Naive thymus-derived CD8-positive, alpha-beta T cell (primary cell): ENCODE data around the gene DCAF5. TPM values are rescaled to one million over a fixed set of nuclear protein-coding genes. Genes with fewer than 3 reads are reported as not detected.

Experiments used
- ATAC-seq, 2 donors: fragments of 150-1000 bp; cut with Tn5 transposase in 1 of 2; sonication (Bioruptor Pico), chemical (Tn5 transposase) in 1 of 2; 1 replicate in 1 of 2; 2 replicates in 1 of 2; pipeline ENCODE4 v1.10.0; 2021; ENCODE audit warnings: mild to moderate bottlenecking in 2 of 2, moderate library complexity in 2 of 2
- POLR2A ChIA-PET: fragments of 350-600 bp; sonication (Branson Sonifier 250); formaldehyde crosslinking; loops from one replicate; lab custom pipeline; 2021; ENCODE audit warnings: antibody characterized with exemption; lab: Charles Lee
- DNase-seq, 10 donors: peaks; one replicate each; pipeline versions ENCODE4 v3.0.0 to v3.0.0-alpha.2; 2020 to 2022
- H3K27ac Mint-ChIP-seq, 10 donors: one replicate each; pipeline ENCODE4 v1.8.0; 2020 to 2022; ENCODE audit warnings: mild to moderate bottlenecking in 10 of 10, mixed read lengths in 10 of 10, moderate library complexity in 4 of 10, inconsistent platforms in 1 of 10
- H3K27me3 Mint-ChIP-seq, 5 donors: one replicate each; pipeline ENCODE4 v1.8.0; 2021 to 2022; ENCODE audit warnings: mixed read lengths in 5 of 5
- H3K36me3 Mint-ChIP-seq, 3 donors: one replicate each; pipeline ENCODE4 v1.8.0; 2020 to 2022; ENCODE audit warnings: mixed read lengths in 3 of 3, mild to moderate bottlenecking in 2 of 3, inconsistent platforms in 1 of 3
- H3K4me1 Mint-ChIP-seq, 4 donors: one replicate each; pipeline ENCODE4 v1.8.0; 2021 to 2022; ENCODE audit warnings: mixed read lengths in 4 of 4
- H3K4me3 Mint-ChIP-seq, 10 donors: one replicate each; pipeline ENCODE4 v1.8.0; 2020 to 2022; ENCODE audit warnings: mild to moderate bottlenecking in 10 of 10, mixed read lengths in 10 of 10, moderate library complexity in 6 of 10, inconsistent platforms in 1 of 10
- H3K9me3 Mint-ChIP-seq, 9 donors: one replicate each; pipeline ENCODE4 v1.8.0; 2020 to 2022; ENCODE audit warnings: mixed read lengths in 9 of 9, mild to moderate bottlenecking in 3 of 9, inconsistent platforms in 1 of 9, moderate library complexity in 1 of 9
- polyA plus RNA-seq, 3 donors: library from polyadenylated mRNA; unstranded; fragments of 300-500 nt; fragmentation: Illumina TruSeq; gene quantifications; one replicate each; pipeline ENCODE4 v1.2.3, GENCODE V29; 2021
- total RNA-seq, 8 experiments: library from RNA in 2 of 8; stranded (reverse) in 2 of 8; gene quantifications; one replicate each; pipeline ENCODE4 v1.2.3 and lab custom pipeline; 2021 to 2026

The DCAF5 gene
- total and polyA plus RNA-seq, 5 experiments from 2014 or later, result 73.1 to 87.2 (median 78.8) TPM

DNA sequence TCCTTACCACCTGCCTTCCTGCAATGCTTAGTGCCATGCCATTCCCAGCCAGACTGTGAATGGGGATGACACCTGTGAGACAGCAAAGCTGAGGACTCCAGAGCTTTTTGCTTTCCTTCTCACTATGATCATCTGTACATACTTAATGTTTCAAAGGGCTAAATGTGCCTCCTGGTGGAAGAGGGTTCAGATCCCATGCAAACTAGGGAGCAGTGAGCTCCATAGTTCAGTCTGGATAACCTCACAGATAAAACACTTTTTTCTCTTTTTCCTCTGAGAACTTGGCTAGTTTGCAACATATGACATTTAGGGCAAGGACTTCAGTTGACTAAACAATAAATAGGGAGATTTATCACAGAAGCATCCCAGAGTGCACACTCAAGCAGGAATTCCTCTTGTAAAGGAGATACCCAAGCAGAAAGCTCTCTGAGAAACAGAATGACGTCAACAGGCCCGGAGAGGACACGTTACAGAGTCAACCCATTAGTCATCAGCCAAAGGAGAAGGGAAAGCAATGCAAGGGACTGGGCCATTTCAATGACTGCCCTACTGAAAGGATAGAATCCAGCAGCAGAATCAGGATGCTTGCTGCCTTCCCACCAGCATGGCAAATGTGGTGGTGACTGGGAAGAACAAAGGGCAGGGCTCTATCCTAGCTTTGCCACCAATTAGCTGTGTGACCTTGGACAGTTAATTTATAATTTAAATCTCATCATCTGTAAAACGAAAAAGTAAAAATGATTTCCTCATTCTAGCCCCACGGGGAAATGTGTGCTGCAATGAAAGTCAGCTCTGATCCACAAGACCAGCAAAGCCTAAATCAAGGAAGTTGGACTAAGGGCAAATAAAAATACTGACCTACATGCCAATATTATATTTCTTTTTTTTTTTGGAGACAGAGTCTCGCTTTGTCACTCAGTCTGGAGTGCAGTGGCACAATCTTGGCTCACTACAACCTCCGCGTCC, 93.0 kb downstream of the DCAF5 start:
- H3K27ac Mint-ChIP-seq, result peak overlapping the region in 7 of 10 donors; percentile 4 to 89 (median 74)
- POLR2A ChIA-PET, result interaction anchor here (0.7 kb wide), 1 partner anchor 8 kb away, joined by 3 read pairs; no protein-coding TSS in a partner anchor
- DNase-seq, result no peak
- ATAC-seq, result no peak
- H3K36me3 Mint-ChIP-seq, result peaks cover 4 to 90% (median 5%) of the 10 kb centered on the region in 3 donors
- no peaks in the 10 kb centered on the region for H3K27me3 Mint-ChIP-seq
- no peaks in the 10 kb centered on the region for H3K9me3 Mint-ChIP-seq
- H3K4me3 Mint-ChIP-seq, result no peak overlapping the region
- peaks cover 9 to 34% (median 19%) of the 10 kb centered on the region in 4 donors for H3K4me1 Mint-ChIP-seq

DNA sequence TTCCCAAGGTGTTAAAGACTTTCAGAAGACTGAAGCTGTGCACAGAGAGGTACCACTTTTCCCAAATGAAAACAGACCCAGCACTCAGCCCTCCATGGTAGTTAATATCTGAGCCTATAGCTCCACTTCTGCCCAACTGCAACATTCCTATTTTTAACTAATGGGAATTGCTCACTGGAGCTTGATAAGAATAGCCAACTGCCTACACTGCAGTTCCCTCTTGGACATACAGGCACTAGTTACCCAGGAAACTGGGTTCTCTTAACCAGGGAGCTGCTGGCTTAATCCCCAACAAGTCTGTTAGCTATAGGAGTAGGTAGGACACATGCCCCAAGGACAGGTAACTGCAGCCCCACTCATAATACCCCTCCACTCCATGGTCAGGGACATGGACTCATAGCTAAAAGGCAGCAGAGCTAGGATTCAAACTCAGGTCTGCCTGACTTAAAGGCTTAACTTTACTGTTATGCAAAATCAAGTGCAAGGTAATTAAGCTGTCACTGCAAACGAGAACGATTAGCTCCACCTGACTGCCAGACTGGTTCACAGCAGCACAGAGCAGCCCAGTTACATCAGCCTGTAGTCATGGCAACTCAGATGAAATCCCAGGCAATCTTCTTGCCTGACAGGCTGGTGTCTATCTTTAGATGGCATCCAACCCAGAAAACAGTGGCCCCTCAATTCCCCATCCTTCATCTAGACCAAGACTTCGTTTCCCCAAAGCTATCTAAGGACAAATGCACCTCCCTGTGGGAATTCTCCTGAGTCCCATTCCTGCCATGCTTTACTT, 96.7 kb downstream of the DCAF5 start:
- POLR2A ChIA-PET, result no interaction called here
- DNase-seq (peak in 6 of 10 donors; percentile 2 to 66 (median 33)), ATAC-seq (peak; percentile 74 to 83)
- Mint-ChIP-seq H3K4me1 (peaks cover 18 to 34% (median 27%) of the 10 kb centered on the region in 4 donors), H3K27me3 (no peaks in the 10 kb centered on the region), H3K36me3 (peaks cover 5 to 89% (median 12%) of the 10 kb centered on the region in 3 donors), H3K9me3 (no peaks in the 10 kb centered on the region), H3K4me3 (no peak overlapping the region), H3K27ac (peak overlapping the region in 8 of 10 donors; percentile 34 to 81 (median 64))

DNA sequence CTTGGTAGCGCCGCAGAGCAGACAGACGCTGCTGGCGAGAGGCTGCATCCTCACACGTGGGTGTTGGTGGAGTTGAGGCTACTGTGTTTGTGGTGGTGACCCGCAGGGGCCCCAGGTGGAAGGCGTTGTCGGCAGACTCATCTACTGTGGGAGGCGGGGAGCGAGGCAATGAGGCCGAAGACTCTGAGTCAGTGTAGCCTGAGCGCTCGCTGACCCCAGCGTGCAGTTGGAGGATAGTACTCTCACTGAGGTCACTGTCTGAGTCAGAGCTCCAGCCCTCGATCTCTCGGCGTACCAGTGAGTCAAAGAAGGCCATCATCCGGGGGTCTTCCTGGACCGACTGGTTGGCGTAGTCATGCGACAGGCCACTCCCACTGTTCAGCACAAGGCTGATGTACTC, 97.8 kb downstream of the DCAF5 start:
- ATAC-seq (no peak), DNase-seq (no peak)
- POLR2A ChIA-PET, result no interaction called here
- no peaks in the 10 kb centered on the region for H3K27me3 Mint-ChIP-seq
- peaks cover 21 to 40% (median 30%) of the 10 kb centered on the region in 4 donors for H3K4me1 Mint-ChIP-seq
- no peaks in the 10 kb centered on the region for H3K9me3 Mint-ChIP-seq
- H3K36me3 Mint-ChIP-seq, result peaks cover 5 to 82% (median 12%) of the 10 kb centered on the region in 3 donors
- peak overlapping the region in 1 of 10 donors; percentile 68 for H3K27ac Mint-ChIP-seq
- H3K4me3 Mint-ChIP-seq, result no peak overlapping the region

DNA sequence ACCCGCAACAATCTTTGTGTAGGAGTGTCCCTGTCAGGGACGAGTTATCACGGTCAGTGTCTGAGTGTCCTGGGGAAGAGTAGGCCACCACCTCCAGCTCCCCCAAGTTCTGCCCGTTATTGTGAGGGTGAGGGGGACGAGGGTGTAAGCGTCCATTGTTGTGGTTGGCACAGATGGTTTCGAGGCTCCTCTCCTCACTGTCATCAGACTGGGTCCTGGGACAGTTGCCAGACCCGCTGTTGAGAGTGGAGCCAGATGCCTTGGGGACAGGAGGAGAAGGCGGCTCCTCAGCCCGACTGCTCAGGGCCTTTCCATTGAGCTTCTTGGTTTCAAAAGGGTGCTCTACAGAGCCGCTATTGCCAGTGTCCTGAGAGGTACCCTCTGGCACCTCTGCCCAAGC, 98.9 kb downstream of the DCAF5 start:
- ATAC-seq, result no peak
- peaks cover 18 to 36% (median 29%) of the 10 kb centered on the region in 4 donors for H3K4me1 Mint-ChIP-seq
- no peaks in the 10 kb centered on the region for H3K9me3 Mint-ChIP-seq
- peak overlapping the region in 1 of 10 donors; percentile 40 for H3K27ac Mint-ChIP-seq
- H3K36me3 Mint-ChIP-seq, result peaks cover 0 to 72% (median 9%) of the 10 kb centered on the region in 3 donors
- POLR2A ChIA-PET, result no interaction called here
- no peaks in the 10 kb centered on the region for H3K27me3 Mint-ChIP-seq
- DNase-seq, result no peak
- H3K4me3 Mint-ChIP-seq, result no peak overlapping the region

DNA sequence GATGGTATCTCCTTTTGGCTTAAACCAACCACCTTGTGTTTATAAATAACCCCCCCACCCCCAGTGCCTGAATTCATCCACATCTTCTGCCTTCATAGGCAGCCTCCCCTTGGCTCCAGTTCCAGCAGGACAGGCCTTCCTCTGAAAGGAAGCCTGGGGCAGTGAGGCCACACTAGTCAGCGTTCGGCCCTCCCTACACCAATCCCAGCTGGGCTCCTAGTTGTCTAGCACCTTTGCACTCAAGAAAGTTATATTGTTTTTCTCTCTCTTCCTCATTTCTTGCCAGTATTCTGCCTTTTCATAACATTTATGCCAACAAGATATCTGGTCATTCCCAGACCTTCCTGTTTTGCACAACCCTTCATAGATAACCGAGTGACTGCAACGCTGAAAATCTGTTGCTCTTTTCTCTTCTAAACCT, 100.7 kb downstream of the DCAF5 start:
- peaks cover 20 to 37% (median 28%) of the 10 kb centered on the region in 4 donors for H3K4me1 Mint-ChIP-seq
- H3K27me3 Mint-ChIP-seq, result no peaks in the 10 kb centered on the region
- peak overlapping the region in 1 of 10 donors; percentile 35 for H3K4me3 Mint-ChIP-seq
- ATAC-seq, result no peak
- H3K9me3 Mint-ChIP-seq, result no peaks in the 10 kb centered on the region
- no peak for DNase-seq
- peaks cover 0 to 55% (median 9%) of the 10 kb centered on the region in 3 donors for H3K36me3 Mint-ChIP-seq
- POLR2A ChIA-PET, result interaction anchor here (1.3 kb wide), 1 partner anchor 8 kb away, joined by 3 read pairs; no protein-coding TSS in a partner anchor
- H3K27ac Mint-ChIP-seq, result peak overlapping the region in 9 of 10 donors; percentile 22 to 86 (median 64)

DNA sequence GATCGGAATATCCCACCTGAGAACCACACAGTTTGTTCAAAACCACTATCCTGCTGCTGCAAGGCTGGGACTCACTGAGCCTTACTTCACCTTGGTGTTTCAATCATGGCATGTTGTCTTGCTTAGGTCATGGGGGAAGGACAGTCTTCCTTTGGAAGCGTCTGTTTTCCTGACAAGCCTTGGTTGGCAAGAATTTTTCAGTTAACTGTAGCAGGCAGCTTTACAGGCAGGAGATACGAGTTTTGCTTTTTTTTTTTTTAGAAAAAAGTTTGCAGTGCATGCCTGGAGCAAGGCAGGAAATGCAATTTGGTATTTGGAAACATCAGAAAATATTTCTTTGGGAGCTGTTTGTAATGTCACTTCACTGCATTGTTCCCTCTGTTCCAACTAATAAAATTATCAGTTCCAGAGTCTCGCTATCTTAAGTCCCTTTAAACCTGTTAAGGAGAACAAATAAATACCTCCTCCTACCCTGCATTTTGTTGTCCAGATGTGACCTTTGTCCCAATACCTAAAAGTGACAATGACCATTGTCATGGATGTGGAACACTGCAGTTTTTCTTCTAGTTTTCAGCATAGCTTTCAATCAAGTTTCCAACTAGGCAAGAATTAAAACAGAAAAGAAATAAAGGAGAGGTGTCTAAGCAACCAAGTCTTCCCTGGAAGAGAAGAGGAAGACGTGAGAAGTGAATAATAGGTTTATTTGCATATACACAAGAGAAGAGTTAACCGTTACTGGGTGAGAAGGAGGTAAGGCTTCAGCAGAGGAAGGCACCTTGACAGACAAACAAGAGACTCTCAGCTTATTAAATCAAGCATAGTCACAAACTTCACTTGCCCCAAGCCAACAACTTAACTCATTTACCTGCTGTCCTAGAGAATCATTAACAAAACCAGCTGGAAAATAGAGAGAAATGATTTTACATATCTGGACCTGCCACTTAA, 102.4 kb downstream of the DCAF5 start:
- ATAC-seq, result no peak
- no peak overlapping the region for H3K4me3 Mint-ChIP-seq
- H3K27ac Mint-ChIP-seq, result peak overlapping the region in 6 of 10 donors; percentile 1 to 68 (median 16)
- peaks cover 20 to 33% (median 25%) of the 10 kb centered on the region in 4 donors for H3K4me1 Mint-ChIP-seq
- H3K27me3 Mint-ChIP-seq, result no peaks in the 10 kb centered on the region
- no peak for DNase-seq
- no peaks in the 10 kb centered on the region for H3K9me3 Mint-ChIP-seq
- H3K36me3 Mint-ChIP-seq, result peaks cover 0 to 38% (median 9%) of the 10 kb centered on the region in 3 donors
- POLR2A ChIA-PET, result no interaction called here

DNA sequence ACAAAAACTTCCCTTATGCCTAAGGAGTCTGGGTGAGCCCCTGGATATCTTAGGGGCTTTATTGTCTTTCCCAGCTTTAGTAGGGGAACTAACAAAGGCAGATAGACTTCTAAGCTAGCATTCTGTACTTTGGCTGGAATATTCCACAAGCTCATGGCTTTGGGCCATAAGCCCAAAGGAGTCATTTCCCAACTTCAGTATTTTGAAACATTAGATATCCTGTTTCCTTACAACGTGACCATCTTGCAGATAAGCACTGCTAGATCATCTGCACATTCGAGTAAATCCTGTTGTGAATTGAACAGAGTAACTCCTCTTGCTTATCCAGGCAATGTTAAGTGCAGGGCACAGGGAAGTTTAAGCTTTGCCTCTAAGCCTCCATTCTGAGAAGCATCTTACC, 103.2 kb downstream of the DCAF5 start:
- no peaks in the 10 kb centered on the region for H3K27me3 Mint-ChIP-seq
- no peaks in the 10 kb centered on the region for H3K9me3 Mint-ChIP-seq
- POLR2A ChIA-PET, result interaction anchor here (0.5 kb wide), 1 partner anchor 215 kb away, joined by 3 read pairs; no protein-coding TSS in a partner anchor
- peaks cover 20 to 35% (median 27%) of the 10 kb centered on the region in 4 donors for H3K4me1 Mint-ChIP-seq
- H3K27ac Mint-ChIP-seq, result peak overlapping the region in 3 of 10 donors; percentile 19 to 39 (median 28)
- no peak overlapping the region for H3K4me3 Mint-ChIP-seq
- ATAC-seq, result no peak
- no peak for DNase-seq
- H3K36me3 Mint-ChIP-seq, result peaks cover 0 to 30% (median 5%) of the 10 kb centered on the region in 3 donors

DNA sequence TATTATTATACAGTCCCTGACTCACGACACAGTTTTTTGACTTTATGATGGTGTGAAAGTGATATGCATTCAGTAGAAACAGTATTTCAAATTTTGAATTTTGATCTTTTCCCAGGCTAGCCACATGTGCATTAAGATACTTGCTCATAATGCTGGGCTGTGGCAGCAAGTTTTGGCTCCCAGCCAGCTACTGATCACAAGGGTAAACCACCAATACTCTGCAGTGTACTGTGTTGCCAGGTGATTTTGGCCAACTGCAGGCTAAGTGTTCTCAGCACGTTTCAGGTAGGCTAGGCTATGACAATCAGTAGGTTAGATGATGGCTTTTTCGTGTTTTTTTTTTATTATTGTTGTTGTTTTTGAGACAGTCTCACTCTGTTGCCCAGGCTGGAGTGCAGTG, 104.5 kb downstream of the DCAF5 start:
- H3K36me3 Mint-ChIP-seq, result peaks cover 0 to 18% (median 3%) of the 10 kb centered on the region in 3 donors
- POLR2A ChIA-PET, result interaction anchor here (0.7 kb wide), 1 partner anchor 137 kb away, joined by 3 read pairs; no protein-coding TSS in a partner anchor
- H3K27me3 Mint-ChIP-seq, result no peaks in the 10 kb centered on the region
- H3K4me3 Mint-ChIP-seq, result no peak overlapping the region
- no peaks in the 10 kb centered on the region for H3K9me3 Mint-ChIP-seq
- H3K27ac Mint-ChIP-seq, result peak overlapping the region in 9 of 10 donors; percentile 35 to 75 (median 65)
- ATAC-seq (peak; percentile 82 to 93), DNase-seq (peak; percentile 18 to 72 (median 44))
- H3K4me1 Mint-ChIP-seq, result peaks cover 23 to 42% (median 37%) of the 10 kb centered on the region in 4 donors

DNA sequence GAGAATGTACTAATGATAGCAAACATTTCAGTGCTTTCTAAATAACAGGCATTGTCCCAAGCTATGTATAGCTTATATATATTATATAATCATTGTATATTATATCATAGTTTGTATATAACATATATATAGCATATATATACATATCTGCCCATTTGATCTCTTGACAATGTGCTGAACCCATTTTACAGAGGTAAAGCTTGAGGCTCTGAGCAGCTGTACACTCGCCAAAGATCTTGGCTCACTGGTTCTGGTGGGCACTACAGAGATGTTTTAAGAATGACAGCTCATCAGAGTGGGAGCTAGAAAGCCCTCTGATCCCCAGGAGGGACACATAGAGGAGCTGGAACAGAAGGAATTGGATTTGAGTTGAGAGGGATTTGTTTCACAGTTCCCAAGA, 105.7 kb downstream of the DCAF5 start:
- Mint-ChIP-seq H3K36me3 (peaks cover 0 to 7% (median 0%) of the 10 kb centered on the region in 3 donors), H3K9me3 (no peaks in the 10 kb centered on the region), H3K27me3 (no peaks in the 10 kb centered on the region), H3K4me3 (no peak overlapping the region), H3K27ac (peak overlapping the region in 7 of 10 donors; percentile 0 to 83 (median 56)), H3K4me1 (peaks cover 27 to 45% (median 43%) of the 10 kb centered on the region in 4 donors)
- DNase-seq, result no peak
- ATAC-seq, result no peak
- POLR2A ChIA-PET, result no interaction called here

DNA sequence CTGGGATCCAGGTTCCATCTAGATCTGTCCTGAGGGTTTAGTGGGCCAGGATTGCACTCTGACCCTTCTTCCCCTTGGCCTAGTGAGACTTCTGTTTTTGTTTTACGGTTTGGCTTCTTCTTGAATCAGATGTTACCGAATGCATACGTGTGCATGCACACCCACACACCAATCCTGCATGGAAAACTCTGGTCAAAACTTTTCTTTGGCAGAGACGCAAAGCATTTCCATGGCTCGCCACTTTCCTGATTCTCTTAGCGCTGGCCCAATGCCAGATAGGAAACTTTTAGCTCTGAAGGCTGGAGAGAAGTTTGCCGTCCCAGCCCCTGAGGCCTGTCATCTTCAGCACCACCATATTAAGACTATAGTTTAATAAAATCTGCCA, 106.5 kb downstream of the DCAF5 start:
- H3K4me1 Mint-ChIP-seq, result peaks cover 26 to 47% (median 42%) of the 10 kb centered on the region in 4 donors
- H3K36me3 Mint-ChIP-seq, result peaks cover 0 to 2% (median 0%) of the 10 kb centered on the region in 3 donors
- H3K9me3 Mint-ChIP-seq, result no peaks in the 10 kb centered on the region
- no peak for ATAC-seq
- H3K27me3 Mint-ChIP-seq, result peaks cover 0 to 2% (median 0%) of the 10 kb centered on the region in 5 donors
- H3K4me3 Mint-ChIP-seq, result no peak overlapping the region
- POLR2A ChIA-PET, result no interaction called here
- DNase-seq, result no peak
- peak overlapping the region in 9 of 10 donors; percentile 18 to 88 (median 63) for H3K27ac Mint-ChIP-seq

DNA sequence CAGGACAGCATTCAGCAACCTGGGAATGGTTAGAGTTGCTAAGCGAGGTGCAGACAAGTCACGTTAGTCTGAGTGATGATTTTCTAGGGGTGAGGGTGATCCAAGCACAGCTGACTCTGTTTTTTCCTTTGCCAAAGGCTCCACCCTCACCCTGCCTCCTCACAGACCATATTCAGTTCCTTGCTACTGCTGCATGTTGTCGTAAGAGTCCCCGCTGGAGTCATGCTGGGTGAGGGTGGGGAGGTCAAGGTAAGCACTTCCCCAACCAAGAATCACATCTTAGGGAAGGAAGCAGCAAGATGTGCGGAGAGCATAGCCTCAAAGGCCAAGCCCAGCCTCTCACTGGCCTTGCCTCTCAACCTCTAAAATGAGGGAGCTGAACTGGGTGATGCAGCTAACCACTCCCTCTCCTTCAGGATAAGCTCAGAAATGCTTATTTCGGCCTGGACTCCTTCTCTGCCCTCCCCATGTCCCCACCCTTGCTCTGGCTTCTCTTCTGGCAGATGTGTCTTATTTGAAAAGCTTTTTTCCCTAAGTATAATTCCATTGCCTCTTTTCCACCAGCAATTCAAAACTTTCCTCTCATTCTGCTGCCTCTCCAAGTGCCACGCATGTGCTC, 107.0 kb downstream of the DCAF5 start:
- ATAC-seq, result no peak
- DNase-seq, result no peak
- Mint-ChIP-seq H3K9me3 (no peaks in the 10 kb centered on the region), H3K27me3 (peaks cover 0 to 4% (median 0%) of the 10 kb centered on the region in 5 donors), H3K4me3 (no peak overlapping the region), H3K27ac (peak overlapping the region in 9 of 10 donors; percentile 18 to 88 (median 66)), H3K36me3 (peaks cover 0 to 2% (median 0%) of the 10 kb centered on the region in 3 donors), H3K4me1 (peaks cover 26 to 47% (median 40%) of the 10 kb centered on the region in 4 donors)
- POLR2A ChIA-PET, result interaction anchor here (1.1 kb wide), 1 partner anchor 69 kb away, joined by 3 read pairs; no protein-coding TSS in a partner anchor
